Ecto neural progenitor cell (in vitro differentiated cells): ENCODE results near the gene AFAP1L1.

Source experiments
- DNase-seq: peaks from one replicate; pipeline ENCODE4 v3.0.0-alpha.2; 2018; ENCODE audit warnings: low spot score

Gene AFAP1L1

GRCh38 chr5:149349382-149349781, 77.7 kb downstream of the AFAP1L1 start:
- DNase-seq = no peak

GRCh38 chr5:149352169-149352568, 80.5 kb downstream of the AFAP1L1 start:
- DNase-seq = no peak

- no peak for DNase-seq
These were observed 82.3 kb downstream of the AFAP1L1 start for GRCh38 chr5:149353911-149354310.

GRCh38 chr5:149355688-149356087, 84.0 kb downstream of the AFAP1L1 start:
- no peak for DNase-seq

DNA sequence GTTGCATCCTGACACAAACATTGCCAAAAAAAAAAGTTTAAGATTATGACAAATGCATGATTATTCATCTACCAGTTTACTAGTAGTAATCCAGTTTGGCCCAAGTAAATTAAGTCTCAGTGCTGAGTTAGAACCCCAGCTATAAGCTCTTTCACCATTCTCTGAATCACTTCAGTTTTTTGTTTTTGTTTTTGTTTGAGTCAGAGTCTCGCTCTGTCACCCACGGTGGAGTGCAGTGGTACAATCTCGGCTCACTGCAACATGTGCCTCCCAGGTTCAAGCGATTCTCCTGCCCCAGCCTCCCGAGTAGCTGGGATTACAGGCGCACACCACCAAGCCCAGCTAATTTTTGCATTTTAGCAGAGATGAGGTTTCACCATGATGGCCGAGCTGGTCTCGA, 84.7 kb downstream of the AFAP1L1 start:
- no peak for DNase-seq

- DNase-seq = peak; percentile 96
These were observed 86.0 kb downstream of the AFAP1L1 start, which contains the start of gene PCYOX1L for GRCh38 chr5:149357370-149358293. TSS of gene PCYOX1L (plus strand) at chr5:149358046. CDS start at chr5:149358069, 23 bp downstream.

DNA sequence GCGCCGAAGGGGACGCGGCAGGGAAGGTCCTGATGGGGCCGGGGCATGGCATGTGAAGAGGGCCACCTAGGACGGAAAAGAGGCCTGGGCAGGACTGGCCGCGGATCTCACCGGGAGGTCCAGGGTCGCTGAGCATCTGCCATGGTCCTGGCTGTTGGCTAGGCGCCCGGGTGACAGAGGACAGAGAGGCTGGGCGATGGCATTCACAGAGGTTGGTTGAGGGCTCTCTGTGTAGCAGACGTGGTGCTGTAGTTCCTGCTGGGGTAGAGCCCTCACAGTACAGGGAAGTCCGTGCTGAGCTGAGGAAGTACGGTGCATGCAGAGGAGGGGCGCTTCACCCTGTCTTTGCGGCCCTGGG, 86.6 kb downstream of the AFAP1L1 start:
- DNase-seq = no peak

- DNase-seq = no peak
These were observed 87.3 kb downstream of the AFAP1L1 start for GRCh38 chr5:149358868-149359495.

DNA sequence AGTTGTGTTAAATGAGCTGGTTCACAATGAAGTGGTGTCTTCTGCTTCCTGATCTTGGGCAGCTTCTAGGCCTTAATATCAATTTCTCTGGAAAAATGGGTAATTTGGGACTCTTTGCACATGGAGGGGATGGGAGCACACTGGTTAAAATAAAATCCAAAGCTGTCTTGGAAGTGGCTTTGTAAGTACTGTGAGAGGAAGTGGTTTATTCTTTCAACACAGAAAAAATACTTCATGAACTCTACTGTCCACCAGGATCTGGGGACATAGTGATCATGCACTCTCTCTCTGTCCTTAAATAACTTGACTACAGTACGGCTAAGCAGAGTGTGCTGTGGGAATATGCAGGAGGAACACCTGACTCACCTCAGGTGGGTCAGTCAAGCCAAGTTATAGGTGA, 88.6 kb downstream of the AFAP1L1 start:
- DNase-seq = no peak

DNA sequence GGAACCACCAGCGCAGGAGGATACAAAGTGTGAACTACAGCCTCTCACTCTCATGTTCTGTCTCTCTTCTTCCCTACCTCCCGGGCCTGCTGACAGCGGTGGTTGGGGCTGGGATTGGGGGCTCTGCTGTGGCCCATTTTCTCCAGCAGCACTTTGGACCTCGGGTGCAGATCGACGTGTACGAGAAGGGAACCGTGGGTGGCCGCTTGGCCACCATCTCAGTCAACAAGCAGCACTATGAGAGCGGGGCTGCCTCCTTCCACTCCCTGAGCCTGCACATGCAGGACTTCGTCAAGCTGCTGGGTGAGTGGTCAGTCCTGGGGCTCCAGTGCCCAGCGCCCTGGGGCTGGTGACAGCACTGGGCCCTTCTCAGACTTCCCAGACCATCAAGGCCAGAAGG, 90.9 kb downstream of the AFAP1L1 start:
- no peak for DNase-seq

GRCh38 chr5:149363358-149363757, 91.7 kb downstream of the AFAP1L1 start:
- DNase-seq = no peak

- DNase-seq = no peak
These were observed 92.3 kb downstream of the AFAP1L1 start for GRCh38 chr5:149363936-149364335.

DNA sequence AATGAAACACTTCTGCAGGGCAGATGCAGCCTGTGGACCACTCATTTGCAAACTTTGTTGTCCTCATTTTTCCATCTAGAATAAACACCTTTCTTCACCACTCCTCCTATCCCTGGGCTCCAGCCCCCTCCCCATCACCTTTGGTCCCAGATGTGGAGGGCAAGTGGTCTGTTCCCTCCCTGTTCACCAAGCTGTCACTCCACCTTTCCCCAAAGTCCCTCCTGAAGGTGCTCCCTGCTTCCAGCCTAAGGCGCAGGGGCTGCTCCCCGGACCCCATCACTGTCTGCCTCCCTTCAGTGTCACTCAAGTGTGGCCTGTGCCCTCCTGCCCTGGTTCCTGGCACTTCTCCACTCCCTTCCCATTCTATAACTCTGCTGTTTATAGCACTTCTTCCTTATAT, 93.1 kb downstream of the AFAP1L1 start:
- DNase-seq = no peak

- no peak for DNase-seq
These were observed 93.8 kb downstream of the AFAP1L1 start for GRCh38 chr5:149365418-149365817.

DNA sequence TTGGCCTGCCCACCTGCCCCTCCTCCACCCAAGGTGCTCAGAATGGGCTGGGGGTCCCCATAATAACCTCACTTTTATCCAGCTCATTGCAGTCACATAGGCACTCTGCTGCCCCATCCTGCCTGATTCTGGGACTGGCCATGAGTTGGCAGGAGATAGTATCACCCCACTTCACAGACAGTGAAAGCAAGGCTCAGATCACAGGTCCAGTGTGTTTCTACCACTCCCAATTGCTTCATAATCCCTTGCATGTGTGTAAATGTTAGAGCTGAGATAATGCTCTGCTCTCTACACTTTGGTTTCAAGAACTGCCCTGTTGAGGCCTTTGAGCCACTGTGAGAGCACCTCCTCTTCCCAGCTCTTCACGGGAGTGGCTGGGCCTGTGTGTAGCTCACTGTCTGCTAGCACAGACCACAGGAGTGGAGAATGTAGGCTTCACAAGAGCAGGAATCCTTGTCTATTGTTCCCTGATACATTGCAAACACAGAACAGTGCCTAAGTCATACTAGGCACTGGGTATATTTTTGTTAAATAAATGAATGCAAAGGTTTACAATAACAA, 94.6 kb downstream of the AFAP1L1 start:
- no peak for DNase-seq

GRCh38 chr5:149367249-149367971, 95.8 kb downstream of the AFAP1L1 start:
- peak; percentile 87 for DNase-seq

DNA sequence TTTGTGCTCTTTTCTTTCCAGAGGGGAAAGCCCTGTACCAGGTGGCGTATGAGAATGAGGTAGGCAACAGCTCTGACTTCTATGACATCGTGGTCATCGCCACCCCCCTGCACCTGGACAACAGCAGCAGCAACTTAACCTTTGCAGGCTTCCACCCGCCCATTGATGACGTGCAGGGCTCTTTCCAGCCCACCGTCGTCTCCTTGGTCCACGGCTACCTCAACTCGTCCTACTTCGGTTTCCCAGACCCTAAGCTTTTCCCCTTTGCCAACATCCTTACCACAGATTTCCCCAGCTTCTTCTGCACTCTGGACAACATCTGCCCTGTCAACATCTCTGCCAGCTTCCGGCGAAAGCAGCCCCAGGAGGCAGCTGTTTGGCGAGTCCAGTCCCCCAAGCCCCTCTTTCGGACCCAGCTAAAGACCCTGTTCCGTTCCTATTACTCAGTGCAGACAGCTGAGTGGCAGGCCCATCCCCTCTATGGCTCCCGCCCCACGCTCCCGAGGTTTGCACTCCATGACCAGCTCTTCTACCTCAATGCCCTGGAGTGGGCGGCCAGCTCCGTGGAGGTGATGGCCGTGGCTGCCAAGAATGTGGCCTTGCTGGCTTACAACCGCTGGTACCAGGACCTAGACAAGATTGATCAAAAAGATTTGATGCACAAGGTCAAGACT, 96.5 kb downstream of the AFAP1L1 start:
- DNase-seq = no peak

GRCh38 chr5:149370878-149371277, 99.2 kb downstream of the AFAP1L1 start:
- DNase-seq = no peak

DNA sequence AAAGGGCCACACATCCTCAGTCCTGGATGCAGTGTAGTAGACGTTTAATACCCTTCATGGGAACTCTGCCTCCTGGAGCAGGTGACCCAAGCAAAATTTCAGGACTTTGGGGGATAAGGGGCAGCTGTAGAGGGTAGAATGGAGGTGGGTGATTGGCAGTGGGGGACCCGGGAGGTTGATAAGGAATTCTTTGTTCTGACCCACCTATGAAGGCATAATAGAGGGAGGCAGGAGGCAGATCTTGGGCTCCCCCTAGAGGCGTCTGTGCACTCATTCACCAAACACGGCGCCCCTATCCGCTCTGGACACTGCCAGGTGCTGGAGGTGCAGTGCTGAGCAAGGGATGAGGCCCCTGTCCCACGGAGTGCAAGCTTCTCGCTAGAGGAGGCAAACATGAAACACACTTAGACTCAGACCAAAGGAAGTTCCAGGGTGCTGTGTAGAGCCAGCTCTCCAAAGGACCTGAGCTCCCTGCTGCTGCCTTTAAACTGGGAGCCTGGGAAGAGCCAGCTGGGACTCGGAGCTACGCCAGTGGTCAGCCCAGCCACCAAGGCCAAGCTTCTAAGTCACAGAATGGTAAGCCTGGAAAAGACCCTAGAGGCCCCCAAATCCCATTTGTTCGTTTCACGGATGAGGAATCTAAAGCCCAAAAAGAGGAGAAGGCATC, 99.8 kb downstream of the AFAP1L1 start:
- peak; percentile 73 for DNase-seq

DNA sequence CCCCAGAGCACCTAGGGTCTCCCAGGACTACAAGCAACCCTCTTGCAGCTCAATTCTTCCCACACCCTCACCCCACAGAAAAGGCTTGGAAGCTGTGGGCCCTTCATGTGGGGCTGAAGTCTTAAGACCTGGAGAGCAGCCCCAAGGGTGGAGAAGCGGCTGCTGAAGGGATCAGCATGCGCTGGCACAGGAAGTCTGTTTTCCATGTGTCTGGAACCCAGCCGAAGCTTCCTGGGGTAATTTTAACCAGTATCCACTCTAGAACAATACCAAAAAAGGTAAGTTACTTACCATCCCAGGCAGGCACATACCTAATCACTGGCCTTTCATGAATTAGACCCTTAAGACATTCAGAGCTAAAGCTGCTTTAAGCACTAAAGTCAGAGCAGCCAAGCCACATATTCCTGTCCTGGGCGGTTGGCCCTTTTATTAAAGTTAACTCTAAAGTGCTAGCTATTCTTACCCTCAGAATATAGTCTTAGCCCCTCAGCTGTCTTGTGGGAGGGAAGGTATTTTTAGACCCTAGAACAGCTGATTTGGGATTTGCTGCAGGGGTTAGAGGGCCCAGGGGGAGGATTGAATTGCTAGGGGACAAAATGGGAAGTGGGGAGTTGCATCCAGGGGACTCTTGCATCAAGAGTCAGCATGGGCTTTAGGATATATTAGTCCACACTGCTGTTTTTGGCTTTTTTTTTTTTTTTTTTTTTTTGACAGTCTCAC, 100.6 kb downstream of the AFAP1L1 start:
- no peak for DNase-seq

GRCh38 chr5:149372932-149373331, 101.3 kb downstream of the AFAP1L1 start:
- no peak for DNase-seq
